HG02678 (cell line): ENCODE results near the gene FN1.

Source experiments
- ATAC-seq: cut with Tn5 transposase; IDR thresholded peaks from one replicate; pipeline ENCODE4 v1.9.1; 2021; ENCODE audit warnings: mild to moderate bottlenecking, moderate library complexity; ENCODE audit not compliant: unreplicated experiment

Gene FN1

GRCh38 chr2:215390550-215390913, 45.3 kb downstream of the FN1 start:
- ATAC-seq: no peak

- ATAC-seq: no peak
Measured at GRCh38 chr2:215388002-215388728, 47.7 kb downstream of the FN1 start.

- no peak for ATAC-seq
Measured at GRCh38 chr2:215386566-215386965, 49.3 kb downstream of the FN1 start.

- no peak for ATAC-seq
Measured at GRCh38 chr2:215384710-215385109, 51.2 kb downstream of the FN1 start.

GRCh38 chr2:215383652-215384279, 52.1 kb downstream of the FN1 start:
- no peak for ATAC-seq

- ATAC-seq: no peak
Measured at GRCh38 chr2:215382480-215382879, 53.4 kb downstream of the FN1 start.

- no peak for ATAC-seq
Measured at GRCh38 chr2:215382011-215382410, 53.9 kb downstream of the FN1 start.

- no peak for ATAC-seq
Measured at GRCh38 chr2:215380699-215381098, 55.2 kb downstream of the FN1 start.

- no peak for ATAC-seq
Measured at GRCh38 chr2:215379948-215380347, 55.9 kb downstream of the FN1 start.

GRCh38 chr2:215379039-215379438, 56.8 kb downstream of the FN1 start:
- ATAC-seq: no peak

GRCh38 chr2:215378045-215378444, 57.8 kb downstream of the FN1 start:
- no peak for ATAC-seq

GRCh38 chr2:215377283-215377682, 58.6 kb downstream of the FN1 start:
- no peak for ATAC-seq

GRCh38 chr2:215376103-215376780, 59.6 kb downstream of the FN1 start:
- ATAC-seq: no peak

- no peak for ATAC-seq
Measured at GRCh38 chr2:215375467-215375830, 60.4 kb downstream of the FN1 start.

GRCh38 chr2:215374642-215375466, 61.0 kb downstream of the FN1 start:
- ATAC-seq: no peak

- ATAC-seq: no peak
Measured at GRCh38 chr2:215374002-215374401, 61.9 kb downstream of the FN1 start.

- ATAC-seq: no peak
Measured at GRCh38 chr2:215372968-215373649, 62.8 kb downstream of the FN1 start.

- ATAC-seq: no peak
Measured at GRCh38 chr2:215371915-215372897, 63.7 kb downstream of the FN1 start.

- ATAC-seq: no peak
Measured at GRCh38 chr2:215370112-215370965, 65.5 kb downstream of the FN1 start.
